SK-N-SH (cell line): ENCODE results near the gene GEMIN8.

ENCODE experiments used
- CHD2 ChIP-seq: fragments of 150-350 bp; IDR thresholded peaks from 2 replicates; pipeline ENCODE4 v1.6.1; 2018; ENCODE audit warnings: low read length; ENCODE audit not compliant: partially characterized antibody
- GABPA ChIP-seq: IDR thresholded peaks from 2 replicates; pipeline ENCODE4 v1.4.0; 2012; ENCODE audit warnings: low read depth, mild to moderate bottlenecking
- GATA2 ChIP-seq: sonication (generic); formaldehyde crosslinking; IDR thresholded peaks from 2 replicates; pipeline ENCODE4 v1.5.0; 2020; ENCODE audit warnings: mild to moderate bottlenecking, missing genetic modification reagents
- JUND ChIP-seq: IDR thresholded peaks from 2 replicates; pipeline ENCODE4 v1.4.0; 2012
- MXI1 ChIP-seq: IDR thresholded peaks from 2 replicates; pipeline ENCODE4 v1.6.1; 2012; ENCODE audit warnings: mild to moderate bottlenecking, low read depth, low read length, improper control_type of control experiment
- POLR2AphosphoS5 ChIP-seq: IDR thresholded peaks from 2 replicates; pipeline ENCODE4 v1.6.1; 2012; ENCODE audit warnings: low read depth, low read length
- RXRA ChIP-seq: IDR thresholded peaks from 2 replicates; pipeline ENCODE4 v1.4.0; 2012; ENCODE audit warnings: low read depth, mild to moderate bottlenecking, borderline replicate concordance
- YY1 ChIP-seq: IDR thresholded peaks from 2 replicates; pipeline ENCODE4 v1.4.0; 2012; ENCODE audit warnings: low read depth, mild to moderate bottlenecking
- TF ChIP-seq, protein P1 (sequence below): fragments of 200-600 bp; sonication (generic); IDR thresholded peaks from 2 replicates; pipeline ENCODE4 v1.6.1; 2017; ENCODE audit warnings: antibody characterized with exemption, mild to moderate bottlenecking, moderate library complexity

DNA sequence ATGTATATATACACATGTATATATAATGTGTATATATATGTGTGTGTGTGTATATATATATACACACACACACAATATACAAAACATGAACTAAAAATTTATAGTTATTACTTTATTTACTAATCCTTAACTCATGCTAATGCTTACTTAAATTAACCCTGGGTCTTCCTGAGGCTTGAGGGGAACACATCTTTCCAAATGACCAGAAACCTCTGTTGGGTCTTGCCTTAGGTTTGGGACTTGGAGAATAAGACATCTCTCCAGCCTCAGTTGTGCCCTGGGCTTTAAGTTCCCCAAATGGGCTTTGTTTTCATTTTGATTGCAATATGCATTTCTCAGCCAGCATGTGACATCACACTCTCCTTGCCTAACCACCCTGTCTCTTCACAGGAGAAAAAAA lies 7.7 kb downstream of the GEMIN8 start:
- TF ChIP-seq POLR2AphosphoS5 (no peak), GATA2 (CRISPR knock-in tag) (no peak), RXRA (no peak), JUND (no peak), GABPA (no peak), MXI1 (no peak), YY1 (no peak), CHD2 (no peak)
- TF ChIP-seq, protein P1, sequence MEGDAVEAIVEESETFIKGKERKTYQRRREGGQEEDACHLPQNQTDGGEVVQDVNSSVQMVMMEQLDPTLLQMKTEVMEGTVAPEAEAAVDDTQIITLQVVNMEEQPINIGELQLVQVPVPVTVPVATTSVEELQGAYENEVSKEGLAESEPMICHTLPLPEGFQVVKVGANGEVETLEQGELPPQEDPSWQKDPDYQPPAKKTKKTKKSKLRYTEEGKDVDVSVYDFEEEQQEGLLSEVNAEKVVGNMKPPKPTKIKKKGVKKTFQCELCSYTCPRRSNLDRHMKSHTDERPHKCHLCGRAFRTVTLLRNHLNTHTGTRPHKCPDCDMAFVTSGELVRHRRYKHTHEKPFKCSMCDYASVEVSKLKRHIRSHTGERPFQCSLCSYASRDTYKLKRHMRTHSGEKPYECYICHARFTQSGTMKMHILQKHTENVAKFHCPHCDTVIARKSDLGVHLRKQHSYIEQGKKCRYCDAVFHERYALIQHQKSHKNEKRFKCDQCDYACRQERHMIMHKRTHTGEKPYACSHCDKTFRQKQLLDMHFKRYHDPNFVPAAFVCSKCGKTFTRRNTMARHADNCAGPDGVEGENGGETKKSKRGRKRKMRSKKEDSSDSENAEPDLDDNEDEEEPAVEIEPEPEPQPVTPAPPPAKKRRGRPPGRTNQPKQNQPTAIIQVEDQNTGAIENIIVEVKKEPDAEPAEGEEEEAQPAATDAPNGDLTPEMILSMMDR, result no peak
